HG02970 (cell line): ENCODE results near the gene KRTAP17-1.
"Not testable (repeated sequence)": the region's sequence is repeated elsewhere in the genome, so short reads cannot be mapped to it uniquely, and the experiment has no call there.

Experiments
- ATAC-seq: cut with Tn5 transposase; IDR thresholded peaks from one replicate; pipeline ENCODE4 v1.9.1; 2021; ENCODE audit warnings: mild to moderate bottlenecking, moderate library complexity, moderate number of reproducible peaks; ENCODE audit not compliant: unreplicated experiment, low FRiP score

The KRTAP17-1 gene

GRCh38 chr17:41308251-41308917, 7.1 kb downstream of the KRTAP17-1 start:
- no peak for ATAC-seq

GRCh38 chr17:41307647-41308046, 7.9 kb downstream of the KRTAP17-1 start:
- no peak for ATAC-seq

- ATAC-seq, result no peak
These were observed 11.4 kb downstream of the KRTAP17-1 start for GRCh38 chr17:41304091-41304490.

DNA sequence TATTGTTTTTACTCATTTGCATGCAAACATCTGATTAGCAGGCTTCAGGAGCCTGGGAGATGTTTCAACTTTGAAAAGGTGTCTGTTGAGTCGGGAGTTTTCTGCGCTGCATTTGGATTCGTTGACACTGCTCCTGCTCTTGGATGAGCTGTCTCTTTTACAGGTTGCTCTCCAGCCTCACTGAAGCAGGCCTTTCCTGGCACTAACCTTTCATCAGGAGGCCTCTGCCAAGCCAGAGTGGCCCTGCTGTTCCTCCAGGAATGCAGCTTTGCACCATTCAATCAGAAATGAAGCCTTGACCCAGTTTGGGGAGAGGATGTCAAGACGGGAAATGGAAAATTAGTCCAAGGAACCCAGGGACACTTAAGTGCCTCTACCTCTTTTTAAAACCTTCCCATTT, 12.5 kb downstream of the KRTAP17-1 start:
- no peak for ATAC-seq

DNA sequence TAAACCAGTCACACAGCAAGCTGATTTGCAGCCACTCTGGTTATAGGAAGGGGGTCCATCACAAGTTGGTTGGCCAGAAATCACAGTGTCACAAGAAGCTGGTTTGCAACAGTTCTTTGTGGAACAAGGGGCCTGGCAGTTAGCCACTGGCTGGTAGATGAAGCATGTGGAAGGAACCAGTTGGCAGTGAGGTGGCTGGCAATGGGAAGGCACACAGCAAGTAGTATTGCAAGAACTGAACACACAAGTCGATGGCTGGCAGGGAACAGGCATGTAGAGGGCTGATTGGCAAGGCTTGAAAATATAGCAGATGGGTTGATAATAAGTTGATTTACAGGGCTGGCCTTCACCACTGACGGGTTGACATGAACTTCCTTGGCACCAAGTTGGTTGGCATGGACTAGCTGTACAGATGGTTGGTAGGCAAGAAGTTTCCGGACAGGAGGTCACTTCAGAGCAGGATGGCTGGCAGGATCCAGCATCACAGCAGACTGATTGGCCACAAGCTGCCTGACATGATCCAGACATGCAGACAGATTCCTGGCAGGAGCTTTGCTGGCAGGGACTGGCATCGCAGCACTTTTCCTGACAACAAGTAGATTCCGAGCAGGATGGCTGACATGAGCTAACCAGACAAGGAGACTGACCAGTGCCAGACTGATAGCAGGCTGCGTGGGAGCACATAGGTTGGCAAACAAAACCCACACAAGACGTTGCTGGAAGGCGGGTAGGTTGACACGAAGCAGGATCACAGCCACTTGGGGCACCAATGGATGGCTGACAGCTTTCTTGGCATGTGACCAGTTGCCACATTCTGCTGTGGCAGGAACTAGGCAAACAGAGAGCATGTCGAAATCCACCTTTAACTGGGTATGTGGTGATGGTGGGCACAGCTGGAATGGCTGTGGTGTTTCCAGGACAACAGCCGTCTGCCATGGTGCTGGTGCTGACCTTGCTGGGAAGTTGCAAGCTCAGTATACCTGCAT, 13.3 kb downstream of the KRTAP17-1 start, which contains the start of gene KRTAP29-1:
KRTAP29-1 (minus strand) TSS at position 936 of the 986 bp plus-strand sequence; CDS start at position 936, 0 bp downstream.
- no peak for ATAC-seq

- no peak for ATAC-seq
These were observed 14.2 kb downstream of the KRTAP17-1 start for GRCh38 chr17:41301204-41301790.

GRCh38 chr17:41298458-41299135, 16.9 kb downstream of the KRTAP17-1 start:
- no peak for ATAC-seq

- no peak for ATAC-seq
These were observed 18.7 kb downstream of the KRTAP17-1 start for GRCh38 chr17:41296846-41297245.

GRCh38 chr17:41294016-41294415, 21.5 kb downstream of the KRTAP17-1 start:
- no peak for ATAC-seq

DNA sequence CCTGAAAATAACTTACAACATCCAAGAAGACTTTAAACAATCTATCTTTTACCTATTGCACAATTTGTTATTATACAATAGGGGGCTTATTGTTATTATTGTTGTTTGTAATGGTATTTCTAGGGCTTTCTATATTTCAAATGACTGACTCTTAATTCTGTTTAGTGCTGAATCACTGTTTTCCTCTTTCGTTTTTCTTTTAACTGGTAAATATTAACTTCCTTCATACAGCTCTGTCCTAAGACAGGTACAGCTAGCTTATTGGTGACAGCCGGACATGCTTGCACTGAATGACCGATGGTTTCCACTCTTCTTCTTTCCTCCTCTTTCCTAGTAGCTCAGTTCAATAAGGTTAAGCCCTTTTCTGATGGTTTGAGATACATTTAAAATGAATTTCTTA, 28.5 kb downstream of the KRTAP17-1 start:
- no peak for ATAC-seq

- ATAC-seq, result no peak
These were observed 31.0 kb downstream of the KRTAP17-1 start for GRCh38 chr17:41284546-41284945.

GRCh38 chr17:41284043-41284442, 31.5 kb downstream of the KRTAP17-1 start:
- no peak for ATAC-seq

DNA sequence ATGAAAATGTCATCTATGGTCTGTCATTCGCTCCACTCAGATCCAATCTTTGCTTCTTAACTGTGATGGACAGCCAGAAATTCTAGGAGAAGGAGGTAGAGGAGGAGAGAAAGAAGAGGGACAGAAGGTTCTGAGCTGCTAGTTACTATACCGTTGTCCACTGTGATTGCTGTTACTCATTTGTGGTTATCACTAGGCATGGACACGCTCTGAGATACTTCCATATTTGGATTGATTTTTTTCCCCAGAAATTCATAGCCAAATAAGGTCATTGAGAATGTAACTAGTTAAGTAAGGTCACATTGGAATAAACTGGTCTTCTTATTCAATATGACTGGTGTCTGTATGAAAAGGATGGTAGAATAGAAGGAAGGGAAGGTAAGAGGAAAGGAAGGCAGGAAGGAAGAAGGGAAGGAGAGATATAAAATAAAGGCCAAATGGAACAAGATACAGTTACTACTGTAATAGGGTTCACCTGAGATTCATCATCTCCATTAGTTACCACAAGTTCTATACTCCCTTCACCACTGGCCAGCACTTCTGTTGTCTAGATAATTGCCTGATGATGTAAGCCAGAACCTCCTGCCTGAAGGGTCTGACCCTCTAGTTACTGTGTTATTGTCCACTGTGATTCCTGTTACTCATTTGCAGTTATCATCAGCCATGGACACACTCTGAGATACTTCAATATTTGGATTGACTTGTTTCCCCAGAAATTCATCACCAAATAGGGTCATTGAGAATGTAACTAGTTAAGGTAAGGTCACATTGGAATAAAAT, 37.1 kb downstream of the KRTAP17-1 start:
- ATAC-seq, result no peak

GRCh38 chr17:41275648-41276190, 39.8 kb downstream of the KRTAP17-1 start, which contains the start of gene KRTAP9-7:
Gene KRTAP9-7, plus strand, starts transcription at chr17:41275698. Its CDS starts 0 bp downstream, at chr17:41275698.
- ATAC-seq, result not testable (repeated sequence)

DNA sequence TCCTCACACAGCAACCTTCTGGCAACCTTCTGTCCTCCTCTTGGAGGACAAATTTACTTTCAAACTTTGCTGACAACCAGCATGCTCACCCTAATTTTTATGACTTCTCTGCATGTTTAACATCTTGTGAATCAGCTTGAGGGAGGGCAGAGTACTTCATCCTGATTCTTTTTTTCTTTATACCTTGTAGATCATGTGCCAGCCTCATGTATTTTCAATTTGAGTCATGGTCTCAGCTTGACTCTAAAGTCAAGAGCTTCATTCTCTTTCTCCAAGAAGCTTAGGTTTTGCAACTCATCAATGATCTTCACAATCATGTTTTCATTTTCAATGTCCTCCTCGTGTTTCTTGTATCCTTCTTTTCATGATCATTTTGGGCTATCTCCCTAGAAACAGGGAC, 43.7 kb downstream of the KRTAP17-1 start:
- no peak for ATAC-seq

GRCh38 chr17:41271323-41271722, 44.2 kb downstream of the KRTAP17-1 start:
- not testable (repeated sequence) for ATAC-seq

DNA sequence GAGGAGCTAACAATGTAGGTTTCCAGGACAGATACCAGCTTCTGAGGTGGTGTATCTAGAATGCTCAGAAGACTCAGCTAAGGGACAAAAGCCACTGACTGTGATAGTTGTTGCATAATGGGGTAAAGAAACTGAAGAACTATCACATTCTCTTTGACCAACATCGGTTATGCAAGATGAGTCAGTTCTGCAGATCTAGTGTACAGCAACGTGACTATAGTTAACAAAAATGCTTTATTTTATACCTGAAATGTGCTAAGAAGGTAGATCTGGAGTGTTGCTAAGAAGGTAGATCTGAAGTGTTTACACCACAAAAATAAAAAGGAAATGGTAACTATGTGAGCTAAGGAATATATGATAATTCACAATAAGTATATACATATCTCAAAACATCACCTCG, 47.8 kb downstream of the KRTAP17-1 start:
- ATAC-seq, result no peak

- ATAC-seq, result no peak
These were observed 50.4 kb downstream of the KRTAP17-1 start, which contains the start of gene KRTAP9-6 for GRCh38 chr17:41265078-41265477. Gene KRTAP9-6, plus strand, starts transcription at chr17:41265378. Its CDS starts 0 bp downstream, at chr17:41265378.
